ENCODE data around the gene SEMA3A.
"Not testable (repeated sequence)": the region's sequence is repeated elsewhere in the genome, so short reads cannot be mapped to it uniquely, and the experiment has no call there.

Gene SEMA3A

GRCh38 chr7:84150370-84150769, 44.2 kb downstream of the SEMA3A start:
- not testable (repeated sequence) for DNase-seq

- DNase-seq = no peak
Observed at GRCh38 chr7:84149573-84149972, 45.0 kb downstream of the SEMA3A start.

DNA sequence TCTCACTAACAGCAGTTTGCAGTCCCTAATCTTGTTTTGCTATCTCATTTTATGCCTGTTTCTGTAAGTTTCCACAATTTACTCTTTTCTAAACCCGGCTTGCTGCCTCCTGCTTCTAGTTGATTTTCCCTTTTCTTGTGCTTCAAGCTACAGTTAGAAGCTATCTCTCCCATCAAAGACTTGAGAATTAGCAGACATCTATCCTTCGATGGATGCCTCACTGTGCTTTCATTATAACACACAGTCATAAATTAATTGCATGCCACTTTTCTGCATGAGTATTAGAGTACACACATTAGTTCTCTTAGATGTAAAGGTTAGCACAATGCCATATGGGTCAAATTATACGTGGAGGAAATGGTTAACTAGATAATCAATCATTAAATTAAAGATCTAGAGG, 48.7 kb downstream of the SEMA3A start:
- no peak for DNase-seq

- DNase-seq = no peak
Observed at GRCh38 chr7:84144935-84145334, 49.7 kb downstream of the SEMA3A start.

DNA sequence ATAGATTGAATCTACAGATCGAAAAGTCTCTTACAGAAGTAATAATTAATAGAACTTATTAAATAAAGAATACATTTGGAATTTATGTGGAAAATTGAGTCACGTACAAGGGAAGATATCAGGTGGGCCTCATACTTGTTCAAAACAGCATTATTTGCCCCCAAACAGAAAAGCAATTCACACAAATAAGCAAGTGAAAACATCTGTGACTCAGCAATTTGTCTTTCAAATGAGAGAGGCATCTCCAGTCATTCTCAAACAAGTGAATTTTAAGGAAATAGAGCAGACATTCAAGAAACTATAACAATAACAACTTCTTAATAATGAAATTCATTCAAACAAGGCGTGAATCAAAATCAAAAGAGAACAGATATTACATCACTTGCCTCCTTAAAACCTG, 50.1 kb downstream of the SEMA3A start:
- DNase-seq = no peak

DNA sequence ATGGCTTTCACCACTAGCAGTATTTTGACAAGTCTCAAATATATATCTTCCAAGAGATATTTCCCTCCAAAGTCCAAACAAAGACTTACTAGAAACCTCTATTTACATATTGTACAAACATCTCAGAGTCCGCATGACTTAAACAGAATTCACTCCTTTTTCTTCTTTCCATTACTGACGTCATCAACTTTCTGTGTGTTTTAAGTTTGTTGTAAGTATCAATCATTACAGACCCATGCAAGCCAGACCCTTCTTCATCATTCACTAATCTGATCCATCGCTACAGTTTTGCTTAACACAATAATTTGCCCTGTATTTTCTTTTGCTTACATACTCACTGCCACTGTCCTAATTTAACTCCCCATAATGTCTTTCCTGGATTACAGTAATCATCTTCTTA, 51.9 kb downstream of the SEMA3A start:
- DNase-seq = no peak

GRCh38 chr7:84139986-84140729, 54.4 kb downstream of the SEMA3A start:
- no peak for DNase-seq

DNA sequence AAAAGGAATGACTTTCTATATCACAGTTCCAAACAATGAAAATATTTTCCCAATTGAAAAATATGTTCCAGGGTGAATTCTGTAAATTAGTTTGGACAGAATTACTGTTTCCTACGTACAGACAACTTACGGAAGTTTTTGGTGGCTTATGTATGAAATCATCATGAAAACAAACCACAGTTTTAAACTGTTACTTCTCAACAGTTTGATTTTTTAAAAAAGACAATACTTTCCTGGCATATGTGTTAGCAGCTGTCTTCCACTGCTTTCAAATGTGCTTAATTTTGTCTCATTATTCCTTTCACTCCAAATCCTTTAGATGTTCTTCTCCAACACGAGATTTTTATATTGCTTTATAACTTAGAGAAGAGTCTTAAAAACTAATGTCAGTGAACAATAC, 56.2 kb downstream of the SEMA3A start:
- no peak for DNase-seq

DNA sequence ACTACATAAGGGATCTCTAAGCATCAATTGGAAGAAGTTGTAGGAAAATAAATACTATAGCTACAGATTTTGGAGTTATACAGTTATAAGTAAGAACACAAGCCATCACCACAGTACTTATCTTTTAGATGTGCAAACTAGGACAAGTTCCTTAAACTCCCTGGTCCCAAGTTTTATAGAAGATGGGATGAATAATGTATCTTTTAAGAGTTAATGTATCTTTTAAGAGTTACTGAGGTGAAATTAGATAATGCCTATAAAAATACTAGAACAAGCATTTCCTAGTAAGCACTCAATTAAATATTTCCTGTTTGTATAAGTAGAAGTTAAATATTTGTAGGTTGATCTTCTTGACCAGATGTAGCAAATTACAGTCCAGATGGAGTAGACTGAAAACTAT, 56.8 kb downstream of the SEMA3A start:
- no peak for DNase-seq

GRCh38 chr7:84136809-84137208, 57.8 kb downstream of the SEMA3A start:
- DNase-seq = no peak

DNA sequence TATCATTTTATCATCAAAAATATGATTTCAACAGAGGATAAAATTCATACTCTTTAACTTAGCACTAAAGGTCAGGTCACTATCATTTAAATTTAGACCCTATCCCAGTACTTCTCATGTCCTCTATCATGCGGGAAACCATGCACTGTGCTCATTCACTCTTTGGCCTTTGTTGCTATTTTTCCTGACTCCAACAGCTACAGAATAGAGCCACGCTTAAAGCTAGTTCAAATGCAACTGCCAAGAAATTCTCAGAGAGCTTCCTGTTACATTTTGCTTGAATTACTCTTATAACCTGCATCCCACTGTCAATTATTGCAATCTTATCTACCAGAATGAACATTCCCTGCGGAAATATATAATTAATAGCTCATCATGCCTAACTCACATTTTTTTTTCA, 58.3 kb downstream of the SEMA3A start:
- no peak for DNase-seq

DNA sequence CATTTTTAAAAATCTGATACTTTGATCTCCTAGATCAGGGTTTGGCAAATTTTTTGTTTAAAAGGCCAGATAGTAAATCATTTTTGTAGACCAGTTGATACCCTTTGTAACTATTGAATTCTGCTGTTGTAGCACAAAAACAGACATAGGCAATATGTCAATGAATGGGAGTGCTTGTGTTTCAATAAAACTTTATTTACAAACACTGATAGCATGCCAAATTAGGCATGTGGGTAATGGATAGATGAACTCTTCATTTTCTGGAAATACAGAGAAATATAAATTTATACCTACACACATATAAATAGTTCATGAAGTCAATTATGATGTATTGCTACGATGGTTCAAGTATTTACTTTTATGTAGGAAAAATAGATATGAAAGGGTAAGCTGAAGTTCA, 60.4 kb downstream of the SEMA3A start:
- no peak for DNase-seq

GRCh38 chr7:84125654-84126053, 68.9 kb downstream of the SEMA3A start:
- no peak for DNase-seq

DNA sequence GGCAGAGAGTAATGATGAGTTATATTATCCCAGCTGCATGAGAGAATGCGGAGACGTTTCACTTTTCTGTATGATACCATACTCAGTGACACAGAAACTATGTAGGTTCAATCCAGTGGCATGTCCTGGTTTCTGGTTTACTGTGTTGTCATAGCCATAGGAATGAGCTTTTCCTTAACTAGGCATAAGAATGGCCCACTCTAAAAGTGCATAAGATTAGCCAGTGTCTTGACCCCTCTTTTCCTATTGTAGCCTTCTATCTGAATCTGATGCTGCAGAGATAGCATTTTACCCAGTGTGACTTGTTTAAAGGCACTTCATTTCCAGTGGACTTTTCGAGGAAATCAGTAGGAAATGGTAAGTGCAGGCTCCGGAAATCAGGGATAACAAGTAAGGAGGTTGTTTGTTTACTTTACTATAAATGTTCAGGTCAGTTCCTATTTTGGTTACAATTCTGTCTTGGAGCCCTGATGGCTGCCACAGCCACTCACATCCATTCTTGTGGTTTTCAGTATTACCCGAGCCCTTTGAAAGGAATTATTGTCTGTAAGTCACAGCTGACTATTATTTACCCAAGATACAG, 70.5 kb downstream of the SEMA3A start:
- no peak for DNase-seq

DNA sequence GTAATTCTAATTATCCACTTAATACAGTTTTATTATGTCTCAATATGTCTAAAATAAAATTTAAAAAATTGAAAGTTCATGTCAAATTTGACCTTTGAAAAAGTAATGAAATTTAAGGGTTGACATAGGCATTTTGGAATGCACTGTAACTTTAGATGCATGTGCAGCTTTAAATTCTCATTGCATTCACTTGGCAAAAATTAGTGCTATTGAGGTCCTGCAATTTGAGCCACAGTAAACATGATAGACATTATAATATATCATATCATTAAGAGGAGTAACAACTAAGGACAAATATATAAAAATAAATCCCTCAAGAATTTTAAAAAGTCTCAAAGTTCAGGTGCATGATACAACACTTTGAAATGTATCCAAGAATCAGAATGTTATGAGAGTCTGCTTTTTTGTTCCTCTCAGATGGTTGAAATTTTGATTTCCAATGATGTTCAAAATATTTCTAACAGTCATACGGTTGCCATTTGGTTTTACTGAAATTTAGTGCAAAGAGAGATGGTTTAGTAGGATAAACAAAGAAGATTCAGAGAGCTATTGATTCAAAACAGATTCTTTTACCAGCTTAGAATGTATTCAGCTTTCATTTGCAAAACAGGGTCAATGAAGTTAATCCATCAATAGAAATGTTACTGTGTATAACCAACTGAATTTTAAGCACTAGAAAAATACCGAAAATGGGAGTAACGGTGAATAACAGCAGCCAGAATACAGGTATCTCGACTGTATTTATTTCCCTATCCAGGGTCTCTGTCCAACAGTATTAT, 71.8 kb downstream of the SEMA3A start:
- no peak for DNase-seq

DNA sequence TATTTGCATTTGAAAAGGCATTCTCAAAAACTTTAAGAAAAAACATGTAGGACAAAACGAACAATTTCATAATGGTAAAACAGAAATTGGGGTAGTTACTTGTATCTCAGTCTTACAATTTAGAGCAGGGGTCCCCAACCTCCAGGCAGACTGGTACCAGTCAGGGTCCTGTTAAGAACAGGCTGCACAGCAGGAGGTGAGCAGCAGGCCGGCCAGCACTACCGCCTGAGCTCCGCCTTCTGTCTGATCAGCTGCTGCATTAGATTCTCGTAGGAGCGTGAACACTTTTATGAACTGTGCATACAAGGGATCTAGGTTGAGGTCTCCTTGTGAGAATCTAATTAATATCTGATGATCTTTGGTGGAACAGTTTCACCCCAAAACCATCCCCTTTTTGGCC, 77.3 kb downstream of the SEMA3A start:
- no peak for DNase-seq

DNA sequence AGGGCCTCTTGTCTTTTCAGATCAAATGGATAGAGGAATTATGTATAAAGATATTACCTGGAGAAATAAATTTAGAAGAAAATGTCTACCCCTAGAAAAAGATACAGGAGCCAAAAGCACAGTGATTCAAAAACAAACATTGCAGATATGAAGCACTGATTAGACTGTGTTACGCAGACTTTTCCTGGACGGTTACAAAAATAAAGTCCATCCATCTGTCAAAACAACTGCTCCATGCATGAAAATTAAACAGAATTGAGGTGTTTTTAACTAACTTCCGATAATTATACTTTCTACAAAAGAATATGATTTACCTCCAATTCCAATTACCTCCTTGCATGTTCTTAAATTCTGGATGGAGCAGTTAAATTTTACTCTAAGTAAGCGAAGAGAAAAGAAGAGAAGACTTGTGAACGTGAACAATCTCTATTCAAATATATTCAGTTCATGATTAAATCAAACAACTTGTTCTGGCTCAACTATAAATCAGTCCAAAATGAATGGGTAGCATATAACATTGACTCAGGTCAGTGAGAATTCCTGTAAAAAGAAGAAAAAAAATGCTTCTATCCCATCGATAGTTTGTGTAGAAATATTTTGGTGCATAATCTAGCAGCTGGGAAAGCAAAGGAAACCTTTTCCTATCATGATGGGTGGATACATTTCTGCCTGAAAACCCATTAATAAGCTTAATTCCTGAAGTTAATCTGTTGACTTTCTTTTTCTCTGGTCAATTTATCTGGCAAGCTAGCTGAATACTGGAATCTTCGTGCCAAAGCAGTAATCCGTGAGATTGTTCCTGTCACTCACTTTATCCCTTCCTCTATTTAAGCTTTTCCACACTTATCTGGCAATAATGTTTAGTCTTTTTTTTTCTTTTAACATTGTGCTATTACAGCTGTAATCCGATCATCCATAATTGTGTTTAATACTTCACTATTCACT, 80.4 kb downstream of the SEMA3A start:
- DNase-seq = no peak

DNA sequence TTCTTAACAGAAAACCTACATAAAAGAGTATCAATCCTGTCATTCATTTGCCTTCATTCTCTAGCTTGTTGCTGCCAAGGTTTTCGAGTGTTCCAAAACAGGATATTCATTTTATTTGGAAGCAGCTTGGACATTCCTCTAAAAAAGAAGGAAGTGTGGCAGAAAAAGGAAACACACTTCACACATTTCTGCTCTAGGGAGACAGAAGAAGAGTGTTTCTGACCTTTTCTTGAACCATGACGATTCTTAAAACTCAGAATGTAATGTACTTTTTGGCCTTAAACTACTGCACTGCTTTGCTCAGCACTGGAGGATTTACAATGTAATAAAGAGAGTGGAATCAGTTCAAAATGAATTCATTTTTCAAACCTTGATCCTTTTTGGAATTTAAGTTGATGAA, 81.3 kb downstream of the SEMA3A start:
- DNase-seq = no peak

DNA sequence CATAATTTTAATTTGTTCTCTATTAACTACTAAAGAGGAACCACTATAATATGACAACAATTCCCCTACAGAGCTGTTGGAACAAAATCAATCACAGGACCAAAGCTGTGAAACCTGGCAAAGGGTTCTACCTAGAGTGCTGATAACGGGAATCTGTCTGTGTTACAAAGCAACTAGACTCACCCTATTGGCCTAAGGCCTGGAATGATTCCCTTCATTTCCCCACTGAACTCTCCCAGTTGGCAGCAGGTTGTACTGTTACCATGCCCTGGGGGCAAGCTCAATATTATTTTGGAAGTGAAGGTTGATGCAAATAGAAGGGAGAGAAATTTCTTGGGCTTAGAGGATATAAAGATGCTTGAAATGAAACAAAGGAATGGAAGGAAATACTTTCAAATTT, 81.8 kb downstream of the SEMA3A start:
- DNase-seq = no peak

- DNase-seq = no peak
Observed at GRCh38 chr7:84111842-84112241, 82.7 kb downstream of the SEMA3A start.

DNA sequence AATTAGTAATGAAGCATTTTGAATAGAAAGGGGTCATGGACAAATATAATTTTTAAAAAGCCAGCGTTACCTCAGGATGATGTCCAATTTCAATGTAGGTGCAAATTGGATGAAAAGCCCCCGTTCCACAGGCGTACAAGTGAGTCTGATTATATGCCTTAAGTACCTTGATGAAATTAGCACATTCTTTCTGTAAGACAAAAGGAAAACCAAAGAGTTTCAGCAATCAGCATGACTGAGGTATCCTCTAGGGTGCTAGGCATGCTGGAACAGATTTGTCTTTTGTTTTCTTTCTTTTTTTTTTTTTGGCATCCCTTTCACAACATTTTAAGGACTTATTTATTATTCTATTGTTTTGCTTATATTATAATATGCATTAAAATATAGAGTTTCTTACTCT, 84.2 kb downstream of the SEMA3A start:
- DNase-seq = no peak

DNA sequence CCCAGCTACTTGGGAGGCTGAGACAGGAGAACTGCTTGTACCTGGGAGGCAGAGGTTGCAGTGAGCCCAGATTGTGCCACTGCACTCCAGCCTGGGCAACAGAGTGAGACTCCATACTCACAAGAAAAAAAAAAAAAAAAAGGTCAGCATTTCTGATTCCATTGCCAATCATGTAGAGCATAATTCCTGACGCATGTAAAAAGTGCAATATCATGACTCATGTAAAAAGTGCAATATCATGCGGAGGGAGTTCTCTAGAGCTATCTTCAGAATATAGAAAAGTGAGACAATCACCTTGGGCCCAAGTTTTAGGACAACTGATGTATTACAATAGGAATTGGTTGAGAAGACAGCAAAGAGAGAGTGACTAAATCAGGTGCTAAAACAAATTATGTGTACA, 85.8 kb downstream of the SEMA3A start:
- no peak for DNase-seq

- DNase-seq = no peak
Observed at GRCh38 chr7:84108119-84108518, 86.5 kb downstream of the SEMA3A start.
